ENCODE data around the gene C1orf232. TPM values are rescaled to one million over a fixed set of nuclear protein-coding genes. Genes with fewer than 3 reads are reported as not detected.

The C1orf232 gene
- total and polyA plus RNA-seq, 4 donors, result not detected

GRCh38 chr1:26160527-26161414 is 8.0 kb downstream of the C1orf232 start:
- no peak overlapping the region for H3K9ac ChIP-seq (ENCODE audit: low read depth in 1 of 2, low read length in 2 of 2)
- H3K4me3 ChIP-seq (ENCODE audit: low read depth in 1 of 3, low read length in 3 of 3), result peak overlapping the region in 2 of 3 donors; percentile 51 to 59
- no peak overlapping the region for H3K27ac ChIP-seq (ENCODE audit: low read depth in 1 of 2, low read length in 2 of 2)
- 40% methylated on average over 18 of the region's 18 CpGs for WGBS
- H3K27me3 ChIP-seq (ENCODE audit: control insufficient read depth in 4 of 4, insufficient read depth in 4 of 4, low read length in 3 of 4), result peaks cover 0 to 4% (median under 1%) of the 10 kb centered on the region in 4 donors
- no peaks in the 10 kb centered on the region for H3K9me3 ChIP-seq (ENCODE audit: control insufficient read depth in 4 of 4, low read length in 3 of 4)
- no peak for DNase-seq (ENCODE audit: low spot score)
- H3K36me3 ChIP-seq (ENCODE audit: control insufficient read depth in 4 of 4, insufficient read depth in 3 of 4, low read depth in 1 of 4, low read length in 3 of 4), result no peaks in the 10 kb centered on the region
- TF ChIP-seq CTCF (IDR thresholded peaks at IDR 0.05; ENCODE audit: low read depth, low read length, missing input control) (no peak), JUND (IDR thresholded peaks at IDR 0.05) (no peak), MAX (IDR thresholded peaks at IDR 0.05) (no peak), RXRA (IDR thresholded peaks at IDR 0.05) (no peak), YY1 (IDR thresholded peaks at IDR 0.05) (no peak), HNF4A (conservative IDR thresholded peaks at IDR 0.05) (no peak), FOXA2 (IDR thresholded peaks at IDR 0.05) (no peak), RAD21 (IDR thresholded peaks at IDR 0.05) (no peak), GABPA (IDR thresholded peaks at IDR 0.05 in 1 of 2, conservative IDR thresholded peaks at IDR 0.05 in 1 of 2) (no peak), HNF4G (IDR thresholded peaks at IDR 0.05) (no peak), ATF3 (IDR thresholded peaks at IDR 0.05) (no peak), SP1 (IDR thresholded peaks at IDR 0.05) (no peak), FOXA1 (IDR thresholded peaks at IDR 0.05) (no peak), ZBTB33 (IDR thresholded peaks at IDR 0.05) (no peak), REST (IDR thresholded peaks at IDR 0.05) (no peak)
- peaks cover 10 to 26% (median 18%) of the 10 kb centered on the region in 4 donors for H3K4me1 ChIP-seq (ENCODE audit: control insufficient read depth in 4 of 4, insufficient read depth in 4 of 4, low read length in 3 of 4)

Data from liver (tissue), 9 donors.